ENCODE data around the gene TCF7.

GRCh38 chr5:134111741-134112647 lies 2.5 kb upstream of the TCF7 start:
- no peak for TF ChIP-seq POLR2A (IDR thresholded peaks at IDR 0.05)
- TF ChIP-seq CTCF (IDR thresholded peaks at IDR 0.05 in 4 of 5, conservative IDR thresholded peaks at IDR 0.05 in 1 of 5): no peak
